Erythroblast (primary cell): ENCODE data around the gene MSLN.

Experiments used
- GATA1 ChIP-seq: IDR thresholded peaks from 2 replicates; pipeline ENCODE4 v1.6.1; 2011; ENCODE audit warnings: low read depth, mild to moderate bottlenecking, control low read depth, low read length, moderate library complexity
- POLR2A ChIP-seq: IDR thresholded peaks from 2 replicates; pipeline ENCODE4 v1.6.1; 2011; ENCODE audit warnings: mild to moderate bottlenecking, low read length

DNA sequence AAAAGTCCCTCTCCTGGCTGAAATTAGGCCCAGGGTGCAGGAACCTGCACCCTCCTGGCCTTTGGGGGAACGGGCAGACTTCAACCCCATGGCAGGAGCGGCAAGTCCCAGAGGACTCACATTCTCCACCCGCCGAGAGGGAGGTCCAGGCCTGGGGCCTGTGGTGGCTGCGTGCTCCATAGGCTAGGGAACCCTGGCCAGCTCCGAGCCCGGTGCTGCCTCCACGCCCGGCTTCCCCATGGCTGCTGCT lies 34.4 kb upstream of the MSLN start:
- TF ChIP-seq POLR2A, result no peak
- no peak for TF ChIP-seq GATA1
